ENCODE results near the gene LHX4. TPM values are rescaled to one million over a fixed set of nuclear protein-coding genes. Genes with fewer than 3 reads are reported as not detected.
A peak's percentile ranks its signal among the peaks of the same experiment; 100 is the strongest.

Gene LHX4
- total and polyA plus RNA-seq, 2 of the 4 experiments (the other 2 are of a cell fraction) = 0.05 to 0.18 TPM

- no peak for TF ChIP-seq RCOR1 (IDR thresholded peaks at IDR 0.05; ENCODE audit: insufficient replicate concordance, low read length)
Observed at GRCh38 chr1:180211156-180211859, 18.8 kb upstream of the LHX4 start (continued).

GRCh38 chr1:180211860-180212229 lies 18.2 kb upstream of the LHX4 start:
- ChIA-PET CTCF (no interaction called here), POLR2A (ENCODE audit: unreplicated experiment) (no interaction called here)
- ATAC-seq (ENCODE audit: low read depth) (no peak), DNase-seq (no peak)
- H4K91ac ChIP-seq (ENCODE audit: insufficient read depth, low read depth, low read length) = no peak overlapping the region
- no peak overlapping the region for H3K14ac ChIP-seq (replicated peaks; ENCODE audit: low read depth, low read length)
- TF ChIP-seq FOS (IDR thresholded peaks at IDR 0.05; ENCODE audit: low read depth, low read length) (no peak), SMC3 (IDR thresholded peaks at IDR 0.05; ENCODE audit: low read depth, low read length) (no peak), MAFK (IDR thresholded peaks at IDR 0.05; ENCODE audit: low read depth, low read length) (no peak), POLR2A (IDR thresholded peaks at IDR 0.05; ENCODE audit: low read depth, low read length) (no peak), CTCF (conservative IDR thresholded peaks at IDR 0.05; ENCODE audit: low read depth, low read length) (no peak), MXI1 (IDR thresholded peaks at IDR 0.05; ENCODE audit: borderline replicate concordance, low read depth, low read length) (no peak), MAZ (IDR thresholded peaks at IDR 0.05; ENCODE audit: borderline replicate concordance, low read depth, low read length) (no peak), NFE2L2 (IDR thresholded peaks at IDR 0.05; ENCODE audit: low read depth, low read length) (no peak), CHD1 (IDR thresholded peaks at IDR 0.05; ENCODE audit: low read depth, low read length) (no peak), CEBPB (IDR thresholded peaks at IDR 0.05; ENCODE audit: low read depth, low read length) (no peak)
- TF ChIP-seq, protein P1, sequence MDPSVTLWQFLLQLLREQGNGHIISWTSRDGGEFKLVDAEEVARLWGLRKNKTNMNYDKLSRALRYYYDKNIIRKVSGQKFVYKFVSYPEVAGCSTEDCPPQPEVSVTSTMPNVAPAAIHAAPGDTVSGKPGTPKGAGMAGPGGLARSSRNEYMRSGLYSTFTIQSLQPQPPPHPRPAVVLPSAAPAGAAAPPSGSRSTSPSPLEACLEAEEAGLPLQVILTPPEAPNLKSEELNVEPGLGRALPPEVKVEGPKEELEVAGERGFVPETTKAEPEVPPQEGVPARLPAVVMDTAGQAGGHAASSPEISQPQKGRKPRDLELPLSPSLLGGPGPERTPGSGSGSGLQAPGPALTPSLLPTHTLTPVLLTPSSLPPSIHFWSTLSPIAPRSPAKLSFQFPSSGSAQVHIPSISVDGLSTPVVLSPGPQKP (IDR thresholded peaks at IDR 0.05; ENCODE audit: borderline replicate concordance, low read depth, low read length) = no peak
- 0 out of 2 replicates have a peak overlapping the region, but pooled peaks have one; percentile 5 for H2AK5ac ChIP-seq (ENCODE audit: low read depth, low read length)
- H3K4me1 ChIP-seq (ENCODE audit: control insufficient read depth, insufficient read depth, low read length) = peaks cover 2% of the 10 kb centered on the region; the same call in 1 of the 2 replicates
- H4K5ac ChIP-seq (ENCODE audit: low read depth, low read length) = no peak overlapping the region
- no peak overlapping the region for H3K4me3 ChIP-seq (ENCODE audit: insufficient read depth, low read depth, low read length)
- in situ Hi-C loops (cut with MboI; ENCODE audit: low sequenced_read_pairs) = no loop called here
- peak overlapping the region; percentile 71 for H2AFZ ChIP-seq (replicated peaks; ENCODE audit: low read length, poor library complexity)
- dilution Hi-C loops (cut with HindIII; ENCODE audit: low sequenced_read_pairs, unreplicated experiment) = no loop called here
- no peak overlapping the region for H2BK15ac ChIP-seq (ENCODE audit: low read depth, low read length)
- no peaks in the 10 kb centered on the region for H3K9me1 ChIP-seq (ENCODE audit: insufficient read depth, low read length)
- no peak overlapping the region for H3K9ac ChIP-seq (ENCODE audit: low read depth, low read length)
- H3K9me3 ChIP-seq (ENCODE audit: control insufficient read depth, insufficient read depth, low read length) = no peaks in the 10 kb centered on the region
- no peak overlapping the region for H3K4ac ChIP-seq (ENCODE audit: low read depth, low read length)
- no peak overlapping the region for H2BK20ac ChIP-seq (ENCODE audit: low read depth, low read length)
- no peak overlapping the region for H2BK120ac ChIP-seq (ENCODE audit: low read depth, low read length)
- no TSS peak for BruUV-seq (replicated peaks)
- H3K4me2 ChIP-seq (ENCODE audit: low read depth, low read length) = no peak overlapping the region
- no peak overlapping the region for H3K27ac ChIP-seq (ENCODE audit: insufficient read depth, low read length)
- H3K79me1 ChIP-seq (ENCODE audit: low read depth in 1 of 2, low read length in 2 of 2) = no peaks in the 10 kb centered on the region
- WGBS, 2 experiments (ENCODE audit: extremely low coverage in 2 of 2, insufficient read length in 1 of 2) = no CpG with 5 or more reads among the region's 8 CpGs
- no peak overlapping the region for H2BK5ac ChIP-seq (ENCODE audit: low read depth, low read length, poor library complexity, severe bottlenecking)
- H4K20me1 ChIP-seq (ENCODE audit: insufficient read depth, low read length) = no peaks in the 10 kb centered on the region
- no peak overlapping the region for H4K8ac ChIP-seq (ENCODE audit: low read depth in 2 of 2, low read length in 2 of 2)
- no peak overlapping the region for H3K56ac ChIP-seq (ENCODE audit: extremely low read depth, insufficient read depth, low read length)
- H3K27me3 ChIP-seq (ENCODE audit: control insufficient read depth, insufficient read depth, low read length) = 0 out of 2 replicates have a peak, but pooled peaks cover 3% of the 10 kb centered on the region
- no peaks in the 10 kb centered on the region for H3K36me3 ChIP-seq (ENCODE audit: control insufficient read depth, insufficient read depth, low read length)
- H3K18ac ChIP-seq (ENCODE audit: low read depth, low read length) = no peak overlapping the region
- intact Hi-C loops (cut with micrococcal nuclease) = loop anchor here (5.0 kb wide), 1 partner anchor 380 kb away; no protein-coding TSS in a partner anchor
- no peak overlapping the region for H2AK9ac ChIP-seq (replicated peaks; ENCODE audit: low read depth, low read length, poor library complexity)
- H3K23ac ChIP-seq (ENCODE audit: low read depth, low read length) = no peak overlapping the region

Data from IMR-90 (cell line).